ENCODE results near the gene SLC7A8.

DNA sequence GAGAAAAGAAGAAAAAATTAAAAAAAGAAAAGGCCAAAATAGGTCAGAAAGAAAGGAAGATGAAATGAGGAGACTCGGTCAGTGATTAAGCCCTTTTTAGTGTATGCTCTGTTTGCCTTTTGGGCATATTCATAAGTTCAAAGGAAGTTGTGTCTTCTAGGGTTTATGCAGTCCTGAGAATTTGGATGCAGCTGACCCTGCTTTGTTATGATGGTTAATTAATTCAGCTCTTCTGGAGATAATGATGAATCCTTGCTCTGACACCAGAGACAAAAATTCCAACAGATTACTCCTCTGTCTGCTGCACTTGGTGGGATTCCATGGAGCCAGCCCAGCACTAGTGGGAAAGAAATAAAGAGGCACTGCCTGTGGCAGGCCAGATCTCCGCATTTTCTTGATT lies 4.5 kb upstream of the SLC7A8 start:
- TF ChIP-seq, protein P1, sequence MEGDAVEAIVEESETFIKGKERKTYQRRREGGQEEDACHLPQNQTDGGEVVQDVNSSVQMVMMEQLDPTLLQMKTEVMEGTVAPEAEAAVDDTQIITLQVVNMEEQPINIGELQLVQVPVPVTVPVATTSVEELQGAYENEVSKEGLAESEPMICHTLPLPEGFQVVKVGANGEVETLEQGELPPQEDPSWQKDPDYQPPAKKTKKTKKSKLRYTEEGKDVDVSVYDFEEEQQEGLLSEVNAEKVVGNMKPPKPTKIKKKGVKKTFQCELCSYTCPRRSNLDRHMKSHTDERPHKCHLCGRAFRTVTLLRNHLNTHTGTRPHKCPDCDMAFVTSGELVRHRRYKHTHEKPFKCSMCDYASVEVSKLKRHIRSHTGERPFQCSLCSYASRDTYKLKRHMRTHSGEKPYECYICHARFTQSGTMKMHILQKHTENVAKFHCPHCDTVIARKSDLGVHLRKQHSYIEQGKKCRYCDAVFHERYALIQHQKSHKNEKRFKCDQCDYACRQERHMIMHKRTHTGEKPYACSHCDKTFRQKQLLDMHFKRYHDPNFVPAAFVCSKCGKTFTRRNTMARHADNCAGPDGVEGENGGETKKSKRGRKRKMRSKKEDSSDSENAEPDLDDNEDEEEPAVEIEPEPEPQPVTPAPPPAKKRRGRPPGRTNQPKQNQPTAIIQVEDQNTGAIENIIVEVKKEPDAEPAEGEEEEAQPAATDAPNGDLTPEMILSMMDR (IDR thresholded peaks at IDR 0.05) = no peak
- no peak for TF ChIP-seq POLR2A (IDR thresholded peaks at IDR 0.05)

All from thyroid gland (tissue), 4 donors.